AG08396 (cell line): Measurements from ENCODE around the gene PAX3.

Experiments used
- DNase-seq: peaks from one replicate; pipeline ENCODE4 v3.0.0; 2012; ENCODE audit warnings: low spot score, mixed read lengths

PAX3 gene

GRCh38 chr2:222296911-222297599, 1.7 kb downstream of the PAX3 start:
- no peak for DNase-seq

- no peak for DNase-seq
Observed at GRCh38 chr2:222296311-222296741, 2.5 kb downstream of the PAX3 start.

DNA sequence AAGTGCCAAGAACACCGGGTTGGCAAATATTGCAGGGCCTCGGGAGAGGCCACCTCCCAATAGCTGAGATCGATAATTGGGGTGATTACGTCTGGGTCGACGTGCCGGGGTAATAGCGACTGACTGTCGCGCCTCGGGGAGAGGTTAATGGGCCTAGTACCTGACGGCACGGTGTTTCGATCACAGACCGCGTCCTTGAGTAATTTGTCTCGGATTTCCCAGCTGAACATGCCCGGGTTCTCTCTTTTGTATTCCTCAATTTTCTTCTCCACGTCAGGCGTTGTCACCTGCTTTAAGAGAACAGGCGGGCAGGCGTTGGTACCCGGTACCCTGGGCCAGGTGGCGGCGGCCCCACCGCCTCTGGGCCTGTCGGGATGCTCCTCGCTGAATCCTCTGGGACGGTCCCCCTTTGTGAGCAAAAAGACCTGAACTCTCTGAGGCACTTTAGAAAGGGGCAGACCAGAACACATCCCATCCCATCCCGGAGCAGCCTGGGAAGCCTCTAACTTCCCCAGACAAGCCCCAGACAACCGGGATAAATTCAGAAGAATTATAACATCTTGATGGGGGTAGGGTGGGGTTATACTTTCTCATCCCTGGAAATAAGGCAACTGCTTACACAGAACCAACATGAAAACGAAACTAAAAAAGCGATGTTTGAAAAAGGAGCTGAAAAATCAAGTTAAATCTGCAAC, 3.3 kb downstream of the PAX3 start:
- DNase-seq, result no peak

DNA sequence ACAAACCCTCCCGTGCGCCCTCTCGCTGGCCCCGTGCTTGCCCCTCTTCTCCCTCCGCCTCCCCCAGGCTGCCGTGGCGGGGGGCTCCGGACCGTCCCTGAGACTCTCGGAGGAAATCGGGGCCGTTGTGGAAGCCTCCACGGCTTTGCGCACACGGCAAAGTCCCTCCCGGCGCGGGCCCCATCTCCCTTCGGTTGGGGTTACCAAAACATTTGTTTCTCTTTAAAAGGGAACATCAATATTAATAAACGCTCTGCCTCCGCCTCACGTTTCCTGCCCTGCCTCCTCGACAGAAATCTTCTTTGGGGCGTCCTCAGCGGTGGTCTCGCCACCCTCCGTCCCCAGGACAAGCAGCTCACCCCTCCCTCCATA, 3.8 kb downstream of the PAX3 start:
- DNase-seq, result no peak

GRCh38 chr2:222293660-222294630, 4.9 kb downstream of the PAX3 start:
- no peak for DNase-seq

DNA sequence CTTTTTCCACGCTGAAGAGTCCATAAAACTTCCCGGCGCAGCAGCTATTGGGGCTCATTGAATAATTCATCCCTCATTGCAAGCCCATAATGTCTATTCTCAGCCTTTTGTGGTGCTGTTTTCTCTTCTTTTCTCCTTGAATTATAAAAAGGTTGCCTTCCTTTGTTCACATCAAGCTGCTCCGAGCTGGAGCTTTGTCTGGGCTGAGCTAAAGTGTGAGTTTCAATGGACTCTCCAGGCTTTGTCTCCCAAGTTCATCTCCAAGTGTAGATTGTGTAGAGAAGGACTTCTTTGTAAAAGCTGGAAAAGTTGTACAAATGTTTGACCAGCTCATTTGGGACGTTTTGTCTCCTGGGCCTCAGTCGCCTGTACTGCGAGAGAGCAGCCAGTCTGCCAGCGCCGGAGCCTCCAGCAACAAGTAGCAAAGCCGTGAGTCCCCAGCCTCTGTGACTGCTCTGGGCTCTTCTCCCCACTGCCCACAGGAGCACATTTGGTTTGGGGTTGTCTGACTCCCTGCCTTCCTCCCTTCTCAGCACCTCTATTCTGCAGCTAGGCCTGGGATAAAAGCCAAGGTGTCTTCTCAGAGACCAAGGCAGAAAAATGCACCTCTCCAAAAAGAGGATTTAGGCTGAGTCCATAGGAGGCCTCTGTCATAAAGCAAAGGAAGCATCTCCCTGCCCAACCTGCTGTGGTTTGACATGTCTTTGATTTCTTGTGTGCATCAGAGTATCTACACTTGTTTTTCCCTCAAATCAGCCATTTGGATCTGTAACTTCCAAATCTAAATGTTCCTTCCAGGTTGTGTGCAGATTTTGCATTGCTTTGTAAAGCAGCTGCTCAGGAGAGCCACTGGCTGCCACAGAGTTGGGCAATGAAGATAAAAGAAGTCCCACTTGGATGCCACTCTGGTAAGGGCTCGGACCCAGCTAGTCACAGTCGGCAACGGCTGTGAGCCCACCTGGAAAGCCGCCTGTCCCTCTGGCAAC, 6.4 kb downstream of the PAX3 start:
- DNase-seq, result no peak

DNA sequence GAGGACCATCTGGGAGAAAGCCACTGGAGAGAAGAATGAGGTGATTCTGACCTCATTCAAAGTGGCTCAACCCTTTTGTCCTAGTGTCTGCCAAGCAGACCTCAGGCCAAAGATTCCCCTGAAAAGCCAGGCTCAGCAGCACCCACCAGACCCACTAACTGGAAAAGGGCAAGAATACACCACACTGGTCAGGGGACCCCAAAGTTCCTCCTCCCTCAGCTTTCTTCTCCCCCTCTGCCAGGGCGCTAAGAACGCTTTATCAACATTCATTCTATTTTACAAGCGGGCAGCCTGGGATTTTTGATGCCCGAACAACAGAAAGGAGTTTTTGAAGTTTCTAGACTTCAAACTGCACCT, 7.3 kb downstream of the PAX3 start:
- no peak for DNase-seq

GRCh38 chr2:222290736-222291484, 7.9 kb downstream of the PAX3 start:
- peak; percentile 24 for DNase-seq

DNA sequence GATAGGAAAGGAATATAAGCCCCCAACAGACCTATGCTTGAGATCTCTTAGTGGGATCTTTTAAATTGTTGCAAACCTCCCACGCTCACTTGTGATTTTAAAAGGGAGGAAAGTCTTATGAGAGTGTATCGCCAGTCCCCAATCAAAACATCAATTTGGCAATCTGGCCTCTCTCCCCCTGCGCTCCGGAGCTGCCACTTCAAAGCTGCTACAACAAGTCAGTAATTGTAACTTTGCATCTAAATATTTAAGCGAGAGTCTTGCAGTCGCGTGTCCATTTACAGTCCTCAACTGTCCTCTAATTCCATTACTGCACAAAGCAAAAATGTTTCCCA, 8.4 kb downstream of the PAX3 start:
- no peak for DNase-seq

DNA sequence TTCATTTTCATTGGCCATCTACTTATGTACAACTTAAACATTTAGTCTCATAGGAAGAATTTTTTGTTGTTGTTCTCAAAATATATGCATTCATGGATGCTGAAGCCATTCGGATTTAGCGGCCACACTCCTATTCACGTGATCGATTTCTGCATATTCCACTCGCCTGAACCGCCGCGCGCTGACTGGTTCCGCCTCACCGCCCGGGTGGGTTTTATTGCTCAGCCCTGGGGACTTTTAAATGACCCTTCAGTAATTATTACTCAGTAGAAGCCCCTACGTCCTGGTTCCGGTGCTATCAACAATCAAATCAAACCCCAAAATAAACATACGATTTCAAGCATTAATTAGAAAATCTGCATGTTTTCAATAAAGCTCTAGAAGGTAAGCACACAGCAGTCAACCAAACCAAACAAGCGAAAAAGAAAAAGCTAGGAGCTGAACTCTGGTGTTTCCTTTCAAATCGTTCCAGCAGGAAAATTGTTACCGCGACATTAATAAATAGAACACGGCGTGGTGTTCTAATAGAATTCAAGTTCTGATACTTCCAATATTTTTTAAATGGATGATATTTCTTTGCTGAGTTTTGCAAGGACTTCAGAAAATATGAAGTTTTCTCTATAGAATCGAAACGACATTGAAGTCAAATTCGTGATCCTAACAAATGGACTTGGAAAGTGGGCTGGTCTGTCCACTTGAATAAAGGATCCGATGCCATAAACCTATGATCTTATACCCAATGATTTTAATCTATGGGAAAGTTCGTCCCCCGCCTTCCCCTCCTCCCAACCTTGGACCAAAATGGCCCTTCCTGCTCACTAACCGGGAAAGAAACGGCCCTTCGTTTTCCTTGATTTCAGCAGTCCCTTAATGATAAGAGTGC, 9.3 kb downstream of the PAX3 start:
- DNase-seq, result no peak

DNA sequence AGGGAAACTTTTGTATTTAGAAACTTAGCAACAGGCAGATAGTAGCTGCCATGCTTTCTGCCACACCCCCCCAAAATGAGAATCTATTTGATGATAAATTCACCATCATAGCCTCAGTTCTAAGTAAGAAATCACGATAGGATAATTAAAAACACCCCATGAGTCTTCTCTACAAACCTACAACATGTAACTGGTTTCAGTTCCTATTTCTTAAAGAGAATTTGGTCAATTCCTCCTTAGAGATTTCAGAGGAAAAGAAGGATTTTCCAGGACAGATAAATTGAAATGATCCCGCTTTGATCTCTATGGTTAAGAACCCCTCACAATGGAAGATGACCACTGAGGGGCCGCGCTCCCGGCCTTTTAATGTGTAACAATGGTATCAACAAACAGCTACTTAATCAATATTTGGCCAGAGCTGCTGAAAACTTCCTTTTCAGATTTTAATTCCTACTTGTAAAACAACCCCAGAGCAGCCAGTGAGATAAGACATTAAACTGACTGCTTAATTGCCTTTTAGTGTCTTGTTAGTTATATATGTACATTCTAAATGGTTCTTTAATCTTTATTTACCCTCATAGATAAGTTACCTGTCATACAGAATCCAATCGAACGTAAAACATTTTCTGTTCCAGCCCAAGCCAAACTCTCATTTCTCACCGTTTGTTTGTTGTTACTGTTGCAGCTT, 10.1 kb downstream of the PAX3 start:
- no peak for DNase-seq

DNA sequence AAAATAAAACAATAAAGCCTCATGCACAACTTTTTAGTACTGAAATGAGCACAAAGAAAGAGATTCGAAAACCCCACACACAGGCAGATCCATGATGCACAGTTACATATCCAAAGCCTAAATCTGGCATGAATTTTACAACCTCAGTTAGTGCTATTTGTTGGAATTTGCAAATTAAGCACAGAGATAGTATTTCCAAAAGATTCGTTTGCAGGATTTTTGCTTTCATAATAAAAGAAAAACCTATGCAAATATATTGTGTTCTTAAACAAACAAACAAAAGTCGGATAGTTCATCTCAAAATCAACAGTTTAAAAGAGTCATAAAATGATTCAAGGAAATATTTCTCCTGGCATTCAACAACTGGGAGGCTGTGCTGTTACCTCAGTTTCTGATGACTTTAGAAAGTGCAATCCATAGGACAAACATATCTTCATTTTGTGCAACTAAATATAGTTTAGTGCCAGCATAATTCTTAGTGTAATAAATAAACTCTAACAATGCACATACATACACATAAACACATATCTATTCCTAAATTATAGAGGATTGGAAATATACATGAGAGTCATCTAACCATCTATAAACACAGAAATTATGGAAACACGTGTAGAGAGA, 10.8 kb downstream of the PAX3 start:
- DNase-seq, result no peak

DNA sequence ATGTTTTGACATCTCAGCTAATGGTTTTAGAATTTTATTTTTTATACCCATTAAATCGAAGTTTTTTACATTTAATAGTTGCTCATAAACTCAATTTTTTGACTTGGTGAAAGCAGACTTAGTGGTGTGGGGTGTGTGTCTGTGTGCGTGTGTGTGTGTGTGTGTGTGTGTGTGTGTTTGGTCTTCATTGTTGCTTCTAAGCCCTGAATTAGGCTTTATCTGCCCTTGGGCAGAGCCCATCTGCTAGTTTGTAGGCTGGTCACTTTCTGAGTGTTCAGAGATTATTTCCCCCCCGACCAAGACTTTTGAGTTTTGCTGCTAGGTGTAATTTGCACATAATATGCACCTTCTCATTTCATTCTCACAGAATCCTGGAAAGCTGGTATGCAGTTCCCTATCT, 14.3 kb downstream of the PAX3 start:
- no peak for DNase-seq

DNA sequence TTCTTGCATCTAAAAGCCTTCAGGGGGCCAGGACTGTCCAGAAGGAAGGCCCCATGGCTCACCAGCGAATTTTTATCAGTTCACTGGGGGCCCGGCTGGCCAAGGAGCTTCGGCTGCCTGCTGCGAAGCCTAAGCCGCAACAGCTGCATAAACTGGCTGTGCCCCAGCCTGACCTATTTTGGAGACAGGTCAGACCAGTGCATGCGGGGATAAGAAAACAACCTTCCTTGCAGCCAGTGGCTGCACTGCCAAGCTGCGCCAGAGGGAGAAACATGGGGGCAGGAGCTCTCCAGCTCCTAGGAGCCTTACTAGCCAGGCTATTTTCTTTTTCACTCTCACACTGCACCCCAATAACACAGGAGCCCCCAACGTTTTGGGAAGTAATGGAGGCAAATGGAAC, 15.2 kb downstream of the PAX3 start:
- no peak for DNase-seq

DNA sequence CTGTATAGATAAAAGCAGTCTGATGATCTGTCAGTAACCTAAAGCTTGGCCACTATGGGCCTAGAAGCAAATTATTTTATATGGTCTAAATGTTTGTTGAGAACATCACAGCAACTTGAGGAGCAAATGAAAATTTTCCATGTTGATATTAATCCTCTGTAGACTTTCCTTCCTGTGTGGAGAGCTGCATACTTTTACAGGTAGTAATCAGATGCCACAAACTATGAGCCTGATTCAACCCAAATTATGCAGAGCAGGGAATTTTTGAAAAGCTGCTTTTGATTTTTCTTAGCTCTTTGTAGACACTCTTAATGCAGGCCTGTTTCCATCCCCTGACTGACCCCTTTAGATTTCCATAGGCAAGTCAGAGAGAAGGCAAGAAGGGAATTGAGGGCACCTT, 17.3 kb downstream of the PAX3 start:
- no peak for DNase-seq

DNA sequence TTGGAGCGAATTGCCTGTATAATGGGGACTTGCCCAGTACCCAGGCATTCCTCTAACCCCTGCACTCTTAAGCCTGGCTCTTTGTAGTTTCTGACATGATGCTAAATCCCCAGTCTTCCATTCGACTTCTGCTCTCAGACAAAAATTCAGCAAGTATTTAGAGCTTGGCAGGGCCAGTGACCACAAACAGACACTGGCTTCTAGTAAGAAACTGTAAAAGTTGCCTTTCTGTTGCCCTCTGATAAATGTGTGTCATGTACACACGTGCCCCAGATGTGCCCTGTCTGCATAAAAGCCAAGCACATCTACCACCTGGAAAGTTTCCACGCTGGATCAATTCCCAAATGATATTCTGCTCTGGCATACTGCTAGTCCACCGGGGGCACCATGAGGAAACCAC, 18.0 kb downstream of the PAX3 start:
- DNase-seq, result no peak

- DNase-seq, result no peak
Observed at GRCh38 chr2:222272446-222273015, 26.3 kb downstream of the PAX3 start.

GRCh38 chr2:222271854-222272253, 26.9 kb downstream of the PAX3 start:
- no peak for DNase-seq

DNA sequence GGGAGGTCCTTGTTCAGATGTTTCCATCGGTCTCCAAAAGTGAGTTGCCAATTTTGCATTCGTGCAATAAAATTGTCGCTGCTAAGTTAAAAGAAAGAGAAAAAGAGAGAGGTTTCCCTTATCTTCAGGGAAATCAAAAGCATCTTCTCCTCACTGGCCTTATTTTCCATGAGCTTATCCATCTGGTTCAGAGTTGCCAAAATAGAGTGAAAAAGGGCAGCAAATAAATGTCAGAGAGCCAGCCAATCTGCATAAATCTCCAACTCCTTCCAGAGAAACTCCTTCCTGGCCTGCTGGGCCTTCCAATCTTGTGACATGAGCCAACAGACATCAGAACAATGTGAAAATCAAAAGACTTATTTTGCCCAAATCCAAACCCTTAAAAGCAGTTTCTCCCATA, 28.4 kb downstream of the PAX3 start:
- no peak for DNase-seq
